Psoas muscle (tissue), 8 donors: ENCODE data around the gene RUBCN. TPM values are rescaled to one million over a fixed set of nuclear protein-coding genes. Genes with fewer than 3 reads are reported as not detected.
A peak's percentile ranks its signal among the peaks of the same experiment; 100 is the strongest.

Experiments used
- ATAC-seq, 4 donors: fragments of 200-7000 bp; cut with Tn5 transposase; one replicate each; pipeline ENCODE4 v1.9.1; 2020; ENCODE audit warnings: moderate library complexity in 3 of 4, mild to moderate bottlenecking in 2 of 4
- DNase-seq, 2 donors: peaks; one replicate each; pipeline ENCODE4 v3.0.0-alpha.2; 2020
- H3K27ac ChIP-seq: fragments of 200-600 bp; one replicate; pipeline ENCODE4 v1.8.0; 2022
- H3K27me3 ChIP-seq, 3 donors: fragments of 200-600 bp in 1 of 3; one replicate each; pipeline versions ENCODE4 v1.6.1 to v1.8.0; 2013 to 2022; ENCODE audit warnings: low read length in 2 of 3, mild to moderate bottlenecking in 2 of 3, moderate library complexity in 1 of 3; ENCODE audit not compliant: insufficient read depth in 3 of 3
- H3K36me3 ChIP-seq, 2 donors: fragments of 200-600 bp in 1 of 2; one replicate each; pipeline versions ENCODE4 v1.6.1 to v1.8.0; 2013 to 2022; ENCODE audit warnings: low read depth in 1 of 2, mild to moderate bottlenecking in 1 of 2, moderate library complexity in 1 of 2; ENCODE audit not compliant: insufficient read depth in 1 of 2
- H3K4me1 ChIP-seq: fragments of 200-600 bp; one replicate; pipeline ENCODE4 v1.8.0; 2022
- H3K4me3 ChIP-seq: fragments of 200-600 bp; one replicate; pipeline ENCODE4 v1.8.0; 2022; ENCODE audit warnings: mild to moderate bottlenecking
- H3K9me3 ChIP-seq: fragments of 200-600 bp; one replicate; pipeline ENCODE4 v1.8.0; 2022
- WGBS, 3 donors: extraction: QIAGEN DNeasy Blood & Tissue Kit; methylation state at CpG; one replicate each; pipeline versions ENCODE4 v1.1.6 to v1.1.7; 2013; 5-methylcytosine and 5-hydroxymethylcytosine counted together
- intact Hi-C, 2 donors: fragments of 100-400 bp; cut with DNase I; formaldehyde crosslinking; loops; one replicate each; pipeline versions ENCODE4 v1.11.0 to v1.14.2; 2022
- polyA plus RNA-seq, 3 donors: library from polyadenylated mRNA; stranded (reverse); fragments of 200-250 nt; gene quantifications; one replicate each; pipeline ENCODE4 v1.2.3, GENCODE V29; 2013
- total RNA-seq, 4 donors: library from RNA; stranded (reverse); fragmentation: NEBNext Ultra II Directional in 2 of 4; extraction: Animal tissue kit (Norgen Biotek cat#: 25700) in 2 of 4; gene quantifications; one replicate each; pipeline versions ENCODE4 v1.2.1 to v1.2.4, GENCODE V29; 2021 to 2023
- TF ChIP-seq, protein P1 (sequence below): fragments of 200-600 bp; IDR thresholded peaks from one replicate; pipeline ENCODE4 v1.8.0; 2022; ENCODE audit warnings: antibody characterized with exemption
- donor health status: healthy with polysubstance abuse.
- donor health status: DM: no; HTN: no; CAD: no; lungs with moderate emphysema.
- donor health status: Bipolar disorder and iron deficiency.
- donor health status: healthy.
- donor health status: DM: yes; HTN: yes; CAD: no.
- donor health status: DM: no; HTN: no; CAD: no.
- donor health status: DM: no; HTN: no; CAD: no.
- donor health status: DM: yes; HTN: yes; CAD: no.

The RUBCN gene
- total and polyA plus RNA-seq, 7 donors: 5.0 to 29.1 (median 21.9) TPM

DNA sequence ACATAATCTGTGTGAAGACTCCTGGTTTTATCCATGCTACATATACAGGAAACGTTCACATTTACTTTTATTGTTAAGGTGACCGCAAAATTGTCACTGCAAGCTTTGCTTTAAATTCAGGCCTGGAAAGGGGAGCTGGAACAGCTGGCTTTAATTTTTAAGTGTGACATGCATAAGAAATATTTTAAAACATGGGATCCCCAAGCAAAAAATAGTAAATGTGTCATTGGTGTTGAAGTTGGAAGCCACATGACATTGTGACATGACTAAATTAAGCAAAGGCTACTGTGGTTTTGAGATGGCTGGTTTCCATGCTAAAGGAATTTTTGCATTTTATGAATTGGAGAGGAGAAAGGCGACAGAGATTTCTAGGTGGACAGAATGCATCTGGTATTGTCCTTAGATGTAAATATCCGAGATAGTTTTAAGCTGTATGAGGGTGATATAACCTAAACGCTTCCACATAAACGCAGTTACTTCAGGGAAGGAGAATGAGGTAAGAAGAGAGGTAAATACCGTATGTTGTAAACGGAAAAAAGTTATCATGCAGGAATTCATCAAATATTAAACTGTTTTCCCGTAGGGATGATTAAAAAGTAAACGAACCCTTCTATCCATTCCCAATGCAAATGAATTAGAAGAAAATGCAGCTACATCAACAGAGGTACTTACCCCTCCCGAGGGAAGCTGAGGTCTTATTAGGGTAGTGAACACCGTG lies 12.1 kb upstream of the RUBCN start:
- peak; percentile 29 to 58 (median 37) for ATAC-seq
- intact Hi-C loops: loop anchor here (1.0 to 2.0 kb wide), 2 partner anchors 35 to 36 kb away; no protein-coding TSS in a partner anchor
- peaks cover 48% of the 10 kb centered on the region for H3K4me1 ChIP-seq

DNA sequence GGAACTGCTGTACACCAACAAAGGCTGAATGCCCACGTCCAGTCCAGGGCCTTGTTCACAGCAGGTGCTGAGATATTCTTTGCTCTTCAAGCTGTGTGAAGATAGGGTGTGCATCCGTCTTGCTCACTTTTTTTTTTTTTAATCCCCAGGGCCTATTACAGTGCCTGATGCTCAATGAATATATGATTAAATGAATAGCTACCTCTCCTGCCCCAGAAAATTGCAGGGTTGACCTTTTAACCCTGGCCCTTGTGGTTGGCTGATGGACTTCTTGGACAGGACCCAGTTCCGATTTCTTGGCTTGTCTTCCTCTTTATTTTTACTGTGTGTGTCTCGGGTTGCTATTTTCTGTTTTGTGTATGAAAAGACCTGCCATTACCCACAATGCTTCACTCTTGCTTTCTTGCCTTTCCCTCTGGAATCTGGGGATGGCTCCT lies 10.1 kb upstream of the RUBCN start:
- peak overlapping the region; percentile 99 for H3K27ac ChIP-seq
- peak overlapping the region; percentile 26 for H3K4me3 ChIP-seq
- H3K36me3 ChIP-seq: no peaks in the 10 kb centered on the region
- TF ChIP-seq, protein P1, sequence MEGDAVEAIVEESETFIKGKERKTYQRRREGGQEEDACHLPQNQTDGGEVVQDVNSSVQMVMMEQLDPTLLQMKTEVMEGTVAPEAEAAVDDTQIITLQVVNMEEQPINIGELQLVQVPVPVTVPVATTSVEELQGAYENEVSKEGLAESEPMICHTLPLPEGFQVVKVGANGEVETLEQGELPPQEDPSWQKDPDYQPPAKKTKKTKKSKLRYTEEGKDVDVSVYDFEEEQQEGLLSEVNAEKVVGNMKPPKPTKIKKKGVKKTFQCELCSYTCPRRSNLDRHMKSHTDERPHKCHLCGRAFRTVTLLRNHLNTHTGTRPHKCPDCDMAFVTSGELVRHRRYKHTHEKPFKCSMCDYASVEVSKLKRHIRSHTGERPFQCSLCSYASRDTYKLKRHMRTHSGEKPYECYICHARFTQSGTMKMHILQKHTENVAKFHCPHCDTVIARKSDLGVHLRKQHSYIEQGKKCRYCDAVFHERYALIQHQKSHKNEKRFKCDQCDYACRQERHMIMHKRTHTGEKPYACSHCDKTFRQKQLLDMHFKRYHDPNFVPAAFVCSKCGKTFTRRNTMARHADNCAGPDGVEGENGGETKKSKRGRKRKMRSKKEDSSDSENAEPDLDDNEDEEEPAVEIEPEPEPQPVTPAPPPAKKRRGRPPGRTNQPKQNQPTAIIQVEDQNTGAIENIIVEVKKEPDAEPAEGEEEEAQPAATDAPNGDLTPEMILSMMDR: no peak
- intact Hi-C loops: no loop called here
- 22 to 51% (median 23%) methylated on average over 4 of the region's 4 CpGs for WGBS, 3 donors
- ATAC-seq (no peak), DNase-seq (no peak)
- peaks cover 32% of the 10 kb centered on the region for H3K4me1 ChIP-seq
- no peaks in the 10 kb centered on the region for H3K27me3 ChIP-seq
- no peaks in the 10 kb centered on the region for H3K9me3 ChIP-seq

More for the DNA sequence above, 12.1 kb upstream of the RUBCN start:
- Histone ChIP-seq H3K36me3 (no peaks in the 10 kb centered on the region), H3K9me3 (no peaks in the 10 kb centered on the region), H3K27me3 (no peaks in the 10 kb centered on the region), H3K4me3 (peak overlapping the region; percentile 92), H3K27ac (peak overlapping the region; percentile 99)
- 10 to 20% (median 11%) methylated on average over 12 of the region's 12 CpGs for WGBS, 3 donors
- TF ChIP-seq, protein P1: no peak
- DNase-seq: no peak

DNA sequence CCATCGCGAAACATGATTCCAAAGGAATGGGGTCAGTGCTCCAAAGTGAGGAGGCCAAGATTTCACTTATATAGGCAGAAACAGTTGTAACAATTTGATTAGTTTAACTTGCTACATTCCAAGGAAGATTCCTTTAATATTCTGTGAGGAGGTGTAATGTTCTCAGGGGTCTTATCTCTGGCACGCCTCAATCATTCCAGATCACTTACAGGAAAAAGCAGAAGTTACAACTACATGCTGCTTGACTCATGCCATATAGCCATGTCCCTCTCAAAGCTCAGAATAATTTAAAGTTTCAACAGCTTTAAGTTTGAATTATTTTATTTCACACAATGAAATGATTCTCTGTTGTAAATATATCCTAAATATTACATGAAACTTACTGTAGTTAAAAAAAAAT lies 9.5 kb upstream of the RUBCN start:
- peaks cover 29% of the 10 kb centered on the region for H3K4me1 ChIP-seq
- intact Hi-C loops: no loop called here
- no peak for DNase-seq
- TF ChIP-seq, protein P1: no peak
- no peaks in the 10 kb centered on the region for H3K27me3 ChIP-seq
- H3K4me3 ChIP-seq: peak overlapping the region; percentile 26
- ATAC-seq: no peak
- H3K27ac ChIP-seq: peak overlapping the region; percentile 99
- WGBS, 3 donors: 45 to 64% (median 46%) methylated on average over 3 of the region's 3 CpGs
- no peaks in the 10 kb centered on the region for H3K36me3 ChIP-seq
- no peaks in the 10 kb centered on the region for H3K9me3 ChIP-seq

DNA sequence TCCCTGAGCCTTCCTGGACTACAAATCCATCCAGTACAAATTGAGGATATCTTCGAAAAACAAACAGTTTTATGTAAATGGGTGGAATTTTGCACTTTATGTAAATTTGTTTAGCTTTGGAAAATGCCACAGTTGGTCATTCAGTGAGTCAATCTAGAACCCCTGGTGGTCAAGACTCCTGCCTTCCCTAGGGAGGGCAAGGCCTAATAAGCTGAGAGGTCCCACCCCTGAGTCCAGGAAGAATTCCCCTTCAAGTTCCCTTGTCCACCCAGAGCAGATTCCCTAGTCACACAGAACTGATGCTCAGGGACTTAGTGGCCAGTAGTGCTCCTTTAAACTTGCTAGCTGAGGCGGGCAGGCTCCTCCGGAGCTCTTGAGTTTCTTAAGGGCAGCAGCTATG lies 6.1 kb upstream of the RUBCN start:
- H3K4me1 ChIP-seq: peaks cover 34% of the 10 kb centered on the region
- H3K9me3 ChIP-seq: no peaks in the 10 kb centered on the region
- no peaks in the 10 kb centered on the region for H3K27me3 ChIP-seq
- intact Hi-C loops: no loop called here
- 76 to 93% (median 85%) methylated on average over 3 of the region's 3 CpGs for WGBS, 3 donors
- no peaks in the 10 kb centered on the region for H3K36me3 ChIP-seq
- DNase-seq: no peak
- TF ChIP-seq, protein P1: no peak
- H3K4me3 ChIP-seq: no peak overlapping the region
- H3K27ac ChIP-seq: no peak overlapping the region
- no peak for ATAC-seq
